CD4-positive, alpha-beta T cell treated with Interleukin-2 at 100 ng/mL for 4 hours (primary cell): ENCODE measurements around the gene DAB2IP.

Source experiments
- DNase-seq: peaks from one replicate; pipeline ENCODE4 v3.0.0-alpha.2; 2020; ENCODE audit warnings: low spot score

DAB2IP gene

GRCh38 chr9:121645003-121645402 lies 6.4 kb upstream of the DAB2IP start:
- no peak for DNase-seq

DNA sequence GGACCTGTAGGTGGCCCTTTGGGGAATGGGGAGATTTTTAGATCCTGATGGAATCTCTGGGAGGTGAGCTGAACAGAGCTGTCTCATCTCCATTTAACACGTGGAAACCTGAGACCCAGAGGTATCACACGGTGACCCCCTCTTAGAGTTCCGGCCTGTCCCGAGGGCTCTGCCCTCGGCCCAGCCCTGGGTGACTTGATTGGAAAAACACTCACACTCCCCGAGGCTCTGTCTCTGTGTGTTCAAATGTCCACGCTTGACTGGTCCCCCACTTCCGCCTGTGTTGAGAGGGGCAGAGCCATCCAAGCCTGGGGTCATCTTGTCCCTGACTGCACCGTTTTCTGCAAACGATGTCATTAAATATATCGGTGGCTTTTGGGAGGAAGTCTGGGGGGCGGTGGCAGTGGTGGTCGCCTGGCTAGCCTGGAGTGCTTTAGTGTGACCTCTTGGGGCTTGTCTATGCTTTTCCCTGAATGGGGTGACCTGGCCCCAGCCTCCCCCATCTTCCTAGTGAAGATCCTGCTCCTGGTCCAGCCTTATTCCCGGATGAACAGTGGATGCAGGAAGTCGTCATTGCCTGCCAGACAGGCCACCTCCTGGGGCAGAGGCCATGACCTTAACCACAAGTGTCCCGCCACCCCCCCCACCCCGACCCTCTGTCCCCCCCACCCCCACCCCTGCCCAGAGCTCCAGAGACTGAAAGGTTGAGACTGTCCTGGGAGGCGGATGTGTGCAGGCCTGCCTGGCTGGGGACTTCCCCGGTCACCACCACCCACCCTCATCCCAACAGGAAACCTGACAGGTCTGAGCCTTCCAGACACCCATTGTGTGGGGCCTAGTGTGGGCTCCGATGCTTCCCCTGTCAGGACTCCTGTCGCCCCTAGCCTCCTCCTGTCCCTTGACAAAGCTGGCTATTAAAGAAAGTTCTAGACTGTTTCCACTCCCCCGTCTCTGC lies 5.3 kb upstream of the DAB2IP start:
- no peak for DNase-seq

DNA sequence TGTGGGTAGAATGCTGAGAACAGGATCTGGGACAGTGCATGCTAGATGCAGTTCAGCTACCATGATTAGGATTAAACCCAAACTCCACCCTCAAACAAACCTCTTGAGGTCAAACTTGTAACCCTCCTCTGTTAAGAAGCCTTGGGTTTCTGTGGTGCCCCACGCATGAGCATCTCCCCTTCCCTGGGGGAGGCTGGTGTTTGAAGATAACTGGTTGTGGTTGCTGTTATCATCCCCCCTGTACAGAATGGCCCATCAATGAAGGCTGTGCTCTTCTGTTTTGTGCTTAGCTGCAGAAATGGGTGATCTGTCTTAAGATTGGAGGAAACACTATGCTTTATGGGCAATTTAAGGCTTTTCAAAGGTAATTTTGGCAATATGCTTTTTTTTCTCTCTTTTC lies 4.4 kb upstream of the DAB2IP start:
- no peak for DNase-seq

GRCh38 chr9:121648172-121648571 lies 3.3 kb upstream of the DAB2IP start:
- DNase-seq = no peak

- DNase-seq = no peak
Measured at GRCh38 chr9:121648799-121649198, 2.6 kb upstream of the DAB2IP start.

- no peak for DNase-seq
Measured at GRCh38 chr9:121649476-121650216, 1.8 kb upstream of the DAB2IP start.

DNA sequence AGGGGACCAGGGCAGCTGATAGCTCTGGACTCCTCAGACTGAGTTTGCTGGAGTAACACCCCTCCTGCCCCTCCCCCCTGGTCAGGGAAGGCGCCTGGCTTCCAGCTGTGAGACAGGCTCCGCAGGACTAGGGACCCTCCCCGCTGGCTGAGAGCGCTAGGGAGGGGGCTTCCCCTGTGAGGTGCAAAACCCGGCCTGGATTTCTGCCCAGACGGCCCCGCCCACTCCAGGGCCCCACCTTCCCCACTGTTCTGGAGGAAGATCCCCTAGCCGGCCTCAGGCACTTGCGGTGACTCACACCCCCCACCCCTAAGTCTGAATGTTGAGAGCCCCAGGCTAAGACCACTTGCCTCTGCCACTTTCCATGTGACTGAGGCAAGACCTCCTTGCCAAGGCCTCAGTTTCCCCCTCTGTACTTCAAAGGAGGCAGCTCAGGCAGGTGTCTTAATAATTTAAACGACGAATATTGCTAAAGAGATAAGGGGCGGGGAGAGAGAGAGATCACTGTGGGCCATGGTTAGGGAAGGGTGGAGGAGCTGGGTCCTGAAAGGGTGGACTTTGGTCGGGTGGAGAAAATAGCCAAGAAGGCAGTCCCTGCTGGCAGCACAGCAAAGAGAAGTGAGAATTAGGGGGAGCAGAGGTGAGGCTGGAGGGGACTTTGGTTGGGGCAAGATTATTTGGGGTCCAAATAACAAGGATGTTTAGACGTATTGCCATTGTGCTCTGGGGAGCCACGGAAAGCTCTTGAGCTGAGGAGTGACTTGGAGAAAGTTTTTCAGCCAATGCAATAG lies 1.0 kb upstream of the DAB2IP start:
- DNase-seq = no peak

DNA sequence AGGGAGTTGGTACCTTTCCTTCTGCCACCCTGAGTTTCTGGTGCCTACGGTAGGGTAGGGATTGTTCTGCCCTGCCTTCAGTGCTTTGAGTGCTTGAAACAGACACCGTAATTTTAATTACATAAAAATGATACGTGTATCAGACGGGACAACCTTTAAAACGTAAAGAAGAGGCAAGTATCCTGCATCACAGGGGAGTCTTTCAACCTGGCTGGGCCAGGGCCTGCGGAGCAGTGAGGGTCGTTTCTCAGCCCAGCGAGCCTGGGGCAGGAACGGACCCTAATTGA lies 483 bp upstream of the DAB2IP start:
- DNase-seq = no peak

DNA sequence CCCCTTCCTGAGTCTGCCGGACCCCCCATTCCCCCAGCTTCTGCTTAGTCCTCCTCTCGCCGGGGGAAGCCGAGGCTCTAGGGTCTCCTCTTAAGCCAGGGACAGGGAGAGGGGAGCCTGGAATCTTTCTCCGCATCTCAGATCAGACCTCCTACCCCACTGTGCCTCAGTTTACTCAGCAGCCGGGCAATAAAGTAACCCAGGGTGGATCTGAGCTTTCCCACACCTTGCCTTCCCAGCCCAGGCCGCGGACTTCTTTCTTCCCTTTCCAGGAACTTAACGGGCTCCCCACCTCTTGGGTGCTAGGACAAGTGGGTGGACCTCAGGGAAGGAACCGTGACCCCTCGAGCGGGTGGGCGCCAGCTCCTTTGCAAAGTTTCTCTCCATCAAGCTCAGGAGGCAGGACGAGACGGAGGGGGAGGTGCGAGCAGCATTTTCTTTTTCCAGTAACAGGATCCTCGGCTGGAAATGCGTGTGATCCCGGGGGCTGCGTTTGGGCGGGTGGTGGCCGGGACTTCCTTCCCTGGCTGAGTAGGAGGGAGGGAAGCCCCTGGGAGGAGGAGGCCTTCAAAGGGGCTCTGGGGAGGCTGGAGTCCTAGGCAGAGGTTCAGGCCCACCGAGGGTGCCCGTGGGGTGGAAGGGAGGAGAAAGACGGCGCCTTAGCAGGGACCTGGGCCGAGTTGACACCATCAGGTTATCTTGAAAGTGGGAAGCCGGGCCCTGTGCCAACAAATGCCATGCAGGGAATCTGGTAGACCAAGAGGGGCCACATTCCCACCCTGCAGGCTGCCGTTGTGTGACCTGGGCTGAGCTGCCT lies 795 bp downstream of the DAB2IP start:
- DNase-seq = no peak

DNA sequence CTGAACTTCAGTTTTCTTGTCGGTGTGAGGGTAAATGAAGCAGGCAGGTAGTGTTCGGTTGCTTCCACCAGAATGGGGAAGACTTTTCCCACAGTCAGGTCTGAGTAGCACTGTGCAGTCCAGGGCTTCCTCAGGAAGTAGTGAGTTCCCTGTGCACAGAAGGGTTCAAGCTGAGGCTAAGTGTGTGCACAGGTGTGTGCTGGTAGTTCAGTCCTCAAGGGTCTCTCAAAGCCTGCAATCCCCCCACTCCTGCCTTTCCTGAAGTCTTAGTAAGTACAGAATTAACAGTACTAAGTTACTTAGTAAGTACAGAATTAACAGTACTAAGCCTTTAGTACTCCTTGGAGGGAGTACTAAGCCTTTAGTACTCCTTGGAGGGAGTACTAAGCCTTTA lies 1.4 kb downstream of the DAB2IP start:
- DNase-seq = no peak

DNA sequence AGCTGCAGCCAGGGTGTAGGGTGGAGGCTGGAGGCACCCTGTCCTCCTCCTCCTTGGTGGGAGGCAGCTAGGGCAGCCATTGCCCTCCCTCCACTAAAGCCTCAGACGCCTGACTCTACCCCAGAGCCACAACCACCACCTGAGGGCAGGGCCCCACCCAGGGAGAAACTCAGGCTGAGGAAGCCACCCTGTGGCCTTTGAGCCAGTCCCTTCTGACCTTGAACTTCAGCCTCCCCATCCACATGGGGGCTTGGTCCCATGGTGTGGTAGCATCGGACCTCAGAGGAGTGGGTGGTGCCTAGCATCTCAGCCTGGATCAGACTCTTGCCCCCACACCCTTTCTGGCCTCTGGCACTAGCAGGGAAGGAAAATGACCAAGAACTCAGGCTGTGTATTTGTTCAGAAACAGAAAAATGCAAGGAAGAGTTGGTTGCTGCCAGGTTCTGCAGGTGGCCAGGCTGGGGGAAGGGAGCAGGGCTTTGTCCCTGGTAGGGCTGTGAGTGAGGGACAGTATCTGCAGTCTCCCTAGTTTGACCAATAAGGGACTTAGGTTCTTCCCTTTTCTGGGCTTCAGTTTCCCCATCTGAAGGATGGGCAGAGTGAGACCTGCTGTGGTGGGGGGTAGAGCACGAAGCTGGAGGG lies 3.2 kb downstream of the DAB2IP start:
- no peak for DNase-seq

DNA sequence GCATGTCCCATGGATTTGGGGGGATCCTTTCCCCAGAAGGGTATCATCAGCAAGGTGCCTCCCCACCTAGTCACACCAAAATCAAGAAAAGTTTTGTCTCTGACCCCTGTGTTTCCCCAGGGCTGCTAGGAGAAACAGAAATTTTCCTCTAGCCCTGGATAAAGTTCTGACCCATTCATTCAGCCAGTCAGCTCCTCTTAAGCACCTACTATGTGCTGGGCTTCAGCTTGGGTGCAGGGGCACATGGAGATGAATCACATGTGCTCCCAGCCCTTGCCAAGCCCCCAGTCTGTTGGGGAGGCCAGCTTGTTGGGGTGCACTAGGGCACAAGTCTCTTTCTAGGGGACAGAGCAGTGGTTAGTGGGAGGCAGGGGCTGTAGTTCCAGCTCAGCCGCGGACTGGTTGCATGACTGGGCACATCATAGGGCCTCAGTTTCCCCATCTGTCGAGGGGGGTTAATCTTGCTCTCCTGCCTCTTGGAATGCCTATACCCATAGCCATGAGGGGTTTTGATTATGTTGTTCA lies 3.9 kb downstream of the DAB2IP start:
- no peak for DNase-seq

DNA sequence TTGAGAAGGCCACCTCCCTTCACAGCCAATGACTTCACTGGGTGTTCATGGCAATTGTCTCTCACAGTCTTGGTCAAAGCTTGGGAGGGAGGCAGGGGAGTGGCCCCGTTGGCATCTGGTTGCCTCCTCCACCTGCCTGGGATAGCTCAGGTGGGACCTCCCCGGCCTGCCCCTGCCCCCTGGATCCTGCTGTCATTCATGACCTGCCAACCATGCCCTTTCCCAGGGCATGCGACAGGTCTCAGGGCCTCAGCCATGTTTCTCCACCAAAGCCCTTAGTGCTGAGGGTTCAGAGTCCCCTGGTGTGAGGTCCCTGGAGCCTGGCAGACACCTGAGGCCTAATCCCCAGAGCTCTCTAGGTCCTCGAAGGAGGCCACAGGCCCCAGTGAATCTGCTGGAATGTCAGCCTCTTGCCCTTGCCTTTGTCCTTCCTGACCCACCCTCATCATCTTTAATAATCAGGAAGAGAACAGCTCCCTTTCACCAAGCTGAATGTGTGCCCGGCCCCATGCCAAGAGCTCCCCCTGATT lies 5.6 kb downstream of the DAB2IP start:
- DNase-seq = no peak

DNA sequence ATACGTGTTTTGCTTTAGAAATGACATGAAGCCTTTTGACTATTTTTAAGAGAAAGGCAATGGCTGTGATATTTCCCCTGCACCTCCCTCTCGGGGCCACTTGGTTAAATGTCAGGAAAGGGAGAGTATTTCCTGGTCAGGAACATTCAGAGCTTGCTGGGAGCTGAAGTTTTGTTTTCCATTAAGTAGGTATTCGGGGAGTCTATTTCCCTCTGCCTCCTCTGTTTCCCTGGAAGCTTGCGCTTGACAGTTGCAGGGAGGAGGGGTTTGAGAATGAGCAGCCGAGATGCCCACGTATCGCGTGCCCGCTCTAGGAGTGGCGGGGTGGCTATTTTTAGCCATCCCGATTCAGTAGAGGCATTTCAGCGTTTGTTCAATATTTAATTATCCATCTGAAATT lies 6.7 kb downstream of the DAB2IP start:
- DNase-seq = no peak

DNA sequence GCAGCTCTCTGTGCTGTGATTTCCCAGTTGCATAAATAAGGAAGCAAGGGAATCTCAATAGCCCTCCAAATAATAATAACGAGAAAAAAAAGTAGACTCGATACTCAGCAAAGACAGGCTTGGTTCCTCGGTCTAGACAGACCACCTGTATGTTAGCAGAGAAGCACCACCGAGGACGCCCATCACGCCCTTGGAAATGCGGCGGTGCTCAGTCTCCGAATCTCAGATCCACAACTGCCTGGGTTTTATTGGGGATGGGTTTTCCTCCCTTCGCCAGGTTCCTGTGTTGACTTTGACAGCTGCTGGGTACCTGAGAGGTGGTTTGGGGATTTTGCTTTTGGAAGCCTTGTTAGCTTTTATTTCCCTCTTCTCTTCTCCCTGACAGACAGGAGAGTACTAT lies 7.2 kb downstream of the DAB2IP start:
- no peak for DNase-seq

DNA sequence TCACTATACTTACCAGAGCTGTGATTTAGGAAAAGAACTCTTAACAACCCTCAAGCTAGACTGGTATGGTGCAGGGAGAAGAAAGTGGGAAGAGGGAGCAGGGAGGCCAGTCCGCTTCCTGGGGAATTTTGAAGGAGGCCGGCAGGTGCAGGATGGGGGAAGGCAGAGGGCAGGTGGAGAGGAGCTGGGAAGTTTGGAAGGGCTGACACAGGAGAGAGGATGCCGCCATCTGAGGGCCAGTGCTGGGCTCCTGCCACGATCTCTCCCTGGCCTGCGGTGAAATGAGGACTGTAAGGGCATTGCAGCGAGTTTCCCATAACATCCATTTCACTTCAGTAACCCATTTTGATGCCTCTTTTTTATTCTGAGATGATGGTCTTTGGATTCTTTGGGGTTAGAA lies 8.9 kb downstream of the DAB2IP start:
- no peak for DNase-seq

DNA sequence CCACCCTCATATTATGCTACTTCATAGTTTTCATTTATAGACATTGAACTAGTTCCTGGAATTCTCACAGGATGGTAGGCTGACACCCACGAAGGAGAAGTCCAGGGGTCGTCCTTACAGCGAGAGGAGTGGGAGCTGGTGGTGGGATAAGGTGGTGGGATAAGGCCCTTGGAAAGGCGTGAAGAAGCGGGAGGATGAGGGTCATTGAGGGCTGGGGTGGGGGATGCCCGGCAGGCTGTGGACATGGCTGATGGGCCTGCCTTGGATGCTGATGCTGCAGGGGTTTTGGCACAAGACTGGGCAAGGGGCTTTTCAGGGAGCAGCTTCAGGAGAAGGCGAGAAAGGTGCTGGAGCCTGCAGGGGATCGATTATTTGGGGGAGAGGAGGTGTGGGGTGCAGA lies 9.4 kb downstream of the DAB2IP start:
- no peak for DNase-seq

DNA sequence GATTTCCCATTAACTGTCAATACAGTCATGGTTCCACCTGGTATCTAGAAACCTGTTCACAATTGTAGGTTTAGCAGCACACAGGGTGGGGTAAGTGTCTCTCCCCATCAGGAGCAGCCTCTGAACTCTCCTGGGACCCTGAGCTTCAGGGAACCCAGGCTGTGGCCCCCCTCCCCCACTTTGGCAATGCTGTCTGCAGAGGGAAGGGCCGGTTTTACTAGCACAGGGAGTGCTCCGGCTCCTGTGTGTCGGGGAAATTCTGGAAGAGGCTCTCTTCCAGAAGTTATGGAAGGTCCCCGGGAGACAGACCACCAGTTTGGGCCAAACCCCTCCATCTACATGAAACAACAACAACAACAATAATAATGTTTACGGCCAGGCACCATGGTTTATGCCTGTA lies 9.9 kb downstream of the DAB2IP start:
- no peak for DNase-seq

DNA sequence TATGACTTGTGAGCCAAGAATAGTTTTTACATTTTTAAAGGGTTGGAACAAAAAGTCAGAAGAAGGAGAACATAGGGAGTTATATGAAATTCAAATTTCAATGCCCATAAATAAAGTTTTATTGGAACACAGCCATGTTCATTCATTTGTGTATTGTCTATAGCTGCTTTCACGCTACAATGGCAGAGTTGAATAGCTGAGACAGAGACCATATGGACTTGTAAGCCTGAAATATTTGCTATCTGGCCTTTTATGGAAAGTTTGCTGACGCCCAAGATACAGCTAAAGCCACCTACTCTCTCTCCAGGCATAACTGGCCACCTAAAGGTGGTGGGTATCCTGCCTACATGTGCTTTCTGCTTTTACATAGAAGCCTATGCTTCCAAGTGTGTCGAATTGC lies 10.9 kb downstream of the DAB2IP start:
- DNase-seq = no peak

- no peak for DNase-seq
Measured at GRCh38 chr9:121662891-121663580, 11.6 kb downstream of the DAB2IP start.
